Calu3 (cell line): Measurements from ENCODE around the gene CGB5. TPM values are rescaled to one million over a fixed set of nuclear protein-coding genes. Genes with fewer than 3 reads are reported as not detected.

Experiments
- BruUV-seq: library from RNA; stranded (reverse); fragments of 400-500 nt; replicated peaks from 2 replicates; lab custom pipeline; 2021; lab: Mats Ljungman, UMichigan
- CTCF ChIA-PET: fragments of 300-600 bp; sonication (Branson Sonifier 250); formaldehyde crosslinking; loops from one replicate; lab custom pipeline; 2022; ENCODE audit warnings: antibody characterized with exemption; lab: Charles Lee
- DNase-seq: peaks from one replicate; pipeline ENCODE4 v3.0.0; 2022
- H3K27ac Mint-ChIP-seq: one replicate; pipeline ENCODE4 v1.8.0; 2022; ENCODE audit warnings: mixed read lengths; ENCODE audit not compliant: unreplicated experiment
- H3K27me3 Mint-ChIP-seq: one replicate; pipeline ENCODE4 v1.8.0; 2022; ENCODE audit warnings: mixed read lengths; ENCODE audit not compliant: unreplicated experiment
- H3K36me3 Mint-ChIP-seq: one replicate; pipeline ENCODE4 v1.8.0; 2022; ENCODE audit warnings: mild to moderate bottlenecking, moderate library complexity, mixed read lengths; ENCODE audit not compliant: insufficient read depth, unreplicated experiment
- H3K4me1 Mint-ChIP-seq: one replicate; pipeline ENCODE4 v1.8.0; 2022; ENCODE audit warnings: mild to moderate bottlenecking, low read depth, mixed read lengths; ENCODE audit not compliant: unreplicated experiment
- H3K4me3 Mint-ChIP-seq: one replicate; pipeline ENCODE4 v1.8.0; 2022; ENCODE audit warnings: mild to moderate bottlenecking, low read depth, moderate library complexity, mixed read lengths; ENCODE audit not compliant: unreplicated experiment
- H3K9me3 Mint-ChIP-seq: one replicate; pipeline ENCODE4 v1.8.0; 2022; ENCODE audit warnings: low read depth, mixed read lengths; ENCODE audit not compliant: unreplicated experiment
- CTCF ChIP-seq: fragments of 200-600 bp; IDR thresholded peaks from one replicate; pipeline ENCODE4 v1.8.0; 2022; ENCODE audit warnings: antibody characterized with exemption; ENCODE audit not compliant: unreplicated experiment
- intact Hi-C: fragments of 100-400 bp; cut with micrococcal nuclease; formaldehyde crosslinking; loops from one replicate; pipeline ENCODE4 v1.10.0; 2022; ENCODE audit not compliant: unreplicated experiment
- total RNA-seq: library from RNA; stranded (reverse); gene quantifications from 2 replicates; pipeline ENCODE4 v1.2.3, GENCODE V29; 2022

CGB5 gene
- total RNA-seq, 1 experiment from 2014 or later, result 3.3 TPM

DNA sequence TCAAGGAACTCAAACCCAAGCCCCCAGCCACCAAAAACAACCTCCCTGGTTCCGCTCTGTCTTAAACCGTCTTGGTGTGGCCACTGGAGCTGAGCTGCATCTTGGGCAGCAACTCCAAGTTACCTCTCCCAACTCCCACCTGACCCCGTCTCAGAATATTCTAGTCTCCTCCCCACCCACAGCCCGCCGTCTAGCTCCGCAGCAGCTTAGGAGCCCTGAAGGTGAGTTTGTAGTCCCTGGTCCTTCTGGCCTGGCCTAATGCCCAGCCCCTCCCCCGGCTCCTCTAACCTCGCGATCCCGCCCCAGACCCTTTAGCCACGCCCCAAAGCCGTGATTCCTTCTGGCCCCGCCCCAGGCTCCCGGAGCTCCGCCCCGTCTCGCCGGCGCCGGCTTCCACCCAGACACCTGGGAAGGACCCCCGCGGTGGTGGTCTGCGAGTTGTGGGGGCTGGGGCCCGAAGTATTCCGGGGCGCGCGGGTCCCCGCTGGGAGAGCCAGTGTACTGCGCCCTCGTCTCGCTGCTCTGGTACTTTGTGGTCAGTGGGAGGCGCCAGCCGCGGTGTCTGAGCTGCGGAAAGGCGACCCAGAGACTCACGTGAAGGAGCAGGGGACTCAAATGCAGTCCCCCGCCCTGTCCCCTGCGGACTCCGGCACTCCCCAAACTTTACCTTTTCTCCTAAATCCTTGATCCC is 24.3 kb upstream of the CGB5 start:
- H3K4me3 Mint-ChIP-seq, result peak overlapping the region; percentile 62
- no peaks in the 10 kb centered on the region for H3K9me3 Mint-ChIP-seq
- peaks cover 26% of the 10 kb centered on the region for H3K27me3 Mint-ChIP-seq
- TF ChIP-seq CTCF, result peak; percentile 24
- peaks cover 55% of the 10 kb centered on the region for H3K36me3 Mint-ChIP-seq
- H3K4me1 Mint-ChIP-seq, result peaks cover 30% of the 10 kb centered on the region
- intact Hi-C loops, result no loop called here
- BruUV-seq, result no TSS peak
- peak; percentile 88 for DNase-seq
- CTCF ChIA-PET, result interaction anchor here (0.7 to 2.5 kb wide), 6 partner anchors 9 to 54 kb away, joined by 3 to 13 read pairs (median 8); partner anchors contain the start of genes CGB7, GYS1 and RUVBL2
- peak overlapping the region; percentile 6 for H3K27ac Mint-ChIP-seq

- H3K27me3 Mint-ChIP-seq, result peaks cover 28% of the 10 kb centered on the region
- H3K4me1 Mint-ChIP-seq, result peaks cover 30% of the 10 kb centered on the region
- BruUV-seq, result no TSS peak
- no peak overlapping the region for H3K27ac Mint-ChIP-seq
- no peak for DNase-seq
- TF ChIP-seq CTCF, result no peak
- CTCF ChIA-PET, result interaction anchor here (1.7 kb wide), 1 partner anchor 36 kb away, joined by 7 read pairs; no protein-coding TSS in a partner anchor
- no peaks in the 10 kb centered on the region for H3K9me3 Mint-ChIP-seq
- H3K36me3 Mint-ChIP-seq, result peaks cover 46% of the 10 kb centered on the region
- intact Hi-C loops, result no loop called here
- H3K4me3 Mint-ChIP-seq, result peak overlapping the region; percentile 62
Observed at GRCh38 chr19:49020342-49020741, 23.3 kb upstream of the CGB5 start.

- peaks cover 37% of the 10 kb centered on the region for H3K27me3 Mint-ChIP-seq
- no TSS peak for BruUV-seq
- no peak for DNase-seq
Observed at GRCh38 chr19:49020931-49021895, 22.4 kb upstream of the CGB5 start.

More at GRCh38 chr19:49020931-49021895, 22.4 kb upstream of the CGB5 start:
- no peak for TF ChIP-seq CTCF
- Mint-ChIP-seq H3K4me3 (no peak overlapping the region), H3K36me3 (peaks cover 38% of the 10 kb centered on the region), H3K27ac (no peak overlapping the region), H3K9me3 (no peaks in the 10 kb centered on the region), H3K4me1 (peaks cover 30% of the 10 kb centered on the region)
- CTCF ChIA-PET, result interaction anchor here (0.8 kb wide), 1 partner anchor 589 kb away, joined by 7 read pairs; no protein-coding TSS in a partner anchor
- intact Hi-C loops, result no loop called here
